HepG2 (cell line): ENCODE results near the gene ANKS6. TPM values are rescaled to one million over a fixed set of nuclear protein-coding genes. Genes with fewer than 3 reads are reported as not detected.
A peak's percentile ranks its signal among the peaks of the same experiment; 100 is the strongest.

Source experiments
- ATAC-seq: fragments of 200-7000 bp; cut with Tn5 transposase; 3 replicates; pipeline ENCODE4 v1.9.1; 2020; ENCODE audit warnings: mild to moderate bottlenecking, moderate library complexity
- BruUV-seq: library from RNA; stranded (reverse); fragments of 400-500 nt; replicated peaks from 2 replicates; lab custom pipeline; 2021; lab: Mats Ljungman, UMichigan
- CTCF ChIA-PET: fragments of 300-600 bp; formaldehyde crosslinking; extraction: SDS; loops from one replicate; lab custom pipeline; 2021; ENCODE audit warnings: low total read pairs, inconsistent platforms, low intra/inter-chr PET ratio; lab: Yijun Ruan, JAX
- POLR2A ChIA-PET: fragments of 350-600 bp; sonication (Branson Sonifier 250); formaldehyde crosslinking; loops from one replicate; lab custom pipeline; 2020; ENCODE audit warnings: antibody characterized with exemption, inconsistent platforms; lab: Yijun Ruan, JAX
- DNase-seq: peaks from one replicate; pipeline ENCODE4 v3.0.0-alpha.2; 2015; ENCODE audit warnings: low spot score
- FAIRE-seq: peaks from 3 replicates; lab custom pipeline; 2011; peaks lifted over from hg19 to GRCh38; lab: Jason Lieb, UNC
- H2AFZ ChIP-seq: one replicate; pipeline ENCODE4 v1.6.1; 2011; ENCODE audit warnings: low read length, inconsistent platforms
- H3K27ac ChIP-seq: fragments of 300-600 bp; 3 replicates; pipeline ENCODE4 v1.8.0; 2011; ENCODE audit warnings: mixed run types, mild to moderate bottlenecking, mixed read lengths, low read length, inconsistent platforms; ENCODE audit not compliant: insufficient read depth; ENCODE audit errors: extremely low read length
- H3K27me3 ChIP-seq, 2 experiments: fragments of 200-600 bp in 1 of 2; 2 replicates in 1 of 2; 3 replicates in 1 of 2; pipeline versions ENCODE4 v1.6.0 to v1.8.0; 2011; ENCODE audit warnings: low read length in 2 of 2, mild to moderate bottlenecking in 2 of 2, moderate library complexity in 2 of 2, inconsistent platforms in 1 of 2; ENCODE audit not compliant: insufficient read depth in 2 of 2, control insufficient read depth in 1 of 2
- H3K36me3 ChIP-seq, 2 experiments: fragments of 200-600 bp in 1 of 2; replicated peaks in 1 of 2; 2 replicates in 1 of 2; 3 replicates in 1 of 2; pipeline versions ENCODE4 v1.5.1 to v1.8.0; 2011; ENCODE audit warnings: low read length in 2 of 2, inconsistent platforms in 1 of 2; ENCODE audit not compliant: insufficient read depth in 2 of 2, control insufficient read depth in 1 of 2
- H3K4me1 ChIP-seq: 2 replicates; pipeline ENCODE4 v1.5.1; 2012; ENCODE audit warnings: low read length, inconsistent platforms; ENCODE audit not compliant: insufficient read depth
- H3K4me2 ChIP-seq: 2 replicates; pipeline ENCODE4 v1.6.0; 2011; ENCODE audit warnings: low read depth, low read length, inconsistent platforms
- H3K4me3 ChIP-seq, 3 experiments: fragments of 200-600 bp in 1 of 3; sonication (generic), shearing (Covaris generic) in 1 of 3; replicated peaks in 1 of 3; 2 replicates each; pipeline ENCODE4 v1.5.1; 2011 to 2016; ENCODE audit warnings: low read length in 3 of 3, inconsistent platforms in 2 of 3, low read depth in 2 of 3, mild to moderate bottlenecking in 2 of 3, control low read depth in 1 of 3, mixed read lengths in 1 of 3; ENCODE audit not compliant: insufficient read depth in 1 of 3
- H3K79me2 ChIP-seq: one replicate; pipeline ENCODE4 v1.6.1; 2011; ENCODE audit warnings: low read length, inconsistent platforms; ENCODE audit not compliant: insufficient read depth
- H3K9ac ChIP-seq: 2 replicates; pipeline ENCODE4 v1.6.0; 2011; ENCODE audit warnings: mild to moderate bottlenecking, low read depth, low read length, inconsistent platforms; ENCODE audit not compliant: insufficient read depth
- H3K9me3 ChIP-seq: 2 replicates; pipeline ENCODE4 v1.5.1; 2012; ENCODE audit warnings: mild to moderate bottlenecking, low read length
- H4K20me1 ChIP-seq: 2 replicates; pipeline ENCODE4 v1.6.0; 2011; ENCODE audit warnings: inconsistent platforms, mild to moderate bottlenecking, low read length, moderate library complexity; ENCODE audit not compliant: insufficient read depth
- EHMT2 ChIP-seq: fragments of 200-600 bp; sonication (generic); IDR thresholded peaks from 2 replicates; pipeline ENCODE4 v1.7.0; 2017; ENCODE audit warnings: antibody characterized with exemption, low read depth, low read length, borderline replicate concordance
- MIER2 ChIP-seq: IDR thresholded peaks from 2 replicates; pipeline ENCODE4 v1.6.1; 2016; ENCODE audit warnings: missing biosample characterization, missing genetic modification reagents
- PAX8 ChIP-seq: sonication (generic); formaldehyde crosslinking; IDR thresholded peaks from 2 replicates; pipeline ENCODE4 v1.8.0; 2022; ENCODE audit warnings: mild to moderate bottlenecking, missing genetic modification reagents, borderline replicate concordance
- REST ChIP-seq, 2 experiments: IDR thresholded peaks; 2 replicates each; pipeline ENCODE4 v1.6.1; 2011 to 2012; ENCODE audit warnings: low read length in 2 of 2, borderline replicate concordance in 1 of 2, low read depth in 1 of 2, mild to moderate bottlenecking in 1 of 2, moderate library complexity in 1 of 2
- RORA ChIP-seq: sonication (generic); formaldehyde crosslinking; IDR thresholded peaks from 2 replicates; pipeline ENCODE4 v1.5.0; 2020; ENCODE audit warnings: mild to moderate bottlenecking, missing genetic modification reagents, moderate library complexity
- ZNF768 ChIP-seq: sonication (generic); formaldehyde crosslinking; IDR thresholded peaks from 2 replicates; pipeline ENCODE4 v1.4.0; 2020; ENCODE audit warnings: missing genetic modification reagents
- whole genome bisulfite sequencing: methylation state at CpG from one replicate; pipeline ENCODE4 v1.1.6; 2017; ENCODE audit warnings: low lambda C conversion rate; 5-methylcytosine and 5-hydroxymethylcytosine counted together
- in situ Hi-C: cut with HindIII; loops from 2 replicates; pipeline ENCODE4 v1.10.0; 2017; ENCODE audit warnings: low pct_unique_long_range_greater_than_20kb; ENCODE audit not compliant: extremely low pct_ligation_motif_present
- intact Hi-C: fragments of 100-400 bp; cut with micrococcal nuclease; formaldehyde crosslinking; loops from one replicate; pipeline ENCODE4 v1.10.0; 2022; ENCODE audit not compliant: unreplicated experiment
- polyA plus RNA-seq, 8 experiments: library from polyadenylated mRNA; depleted of rRNA in 3 of 8; stranded (reverse) in 7 of 8; unstranded in 1 of 8; fragments of >200 nt; fragmentation: Illumina TruSeq in 4 of 8; extraction: Trizol in 4 of 8; gene quantifications; 2 replicates each; pipeline versions ENCODE4 v1.2.1 to v1.2.3, GENCODE V29; 2011 to 2016; ENCODE audit warnings: low read depth in 4 of 8, missing spikeins in 1 of 8, mixed read lengths in 1 of 8; ENCODE audit not compliant: insufficient read depth in 1 of 8
- total RNA-seq, 5 experiments: library from RNA; depleted of rRNA; stranded (reverse); fragments of >200 nt; fragmentation: Illumina TruSeq; extraction: Trizol; gene quantifications; 2 replicates each; pipeline ENCODE4 v1.2.3, GENCODE V29; 2016; ENCODE audit warnings: low read depth in 1 of 5

Gene ANKS6
- total and polyA plus RNA-seq, 2 of the 13 experiments (the other 11 are each of a cell fraction or from before 2014, with no cell fraction given): 8.8 to 10.7 TPM

- no peak for DNase-seq
- in situ Hi-C loops: loop anchor here (10.0 kb wide), 1 partner anchor 395 kb away; no protein-coding TSS in a partner anchor
- CTCF ChIA-PET: no interaction called here
- no peak overlapping the region for H3K4me3 ChIP-seq
- peak; percentile 12; the same call in 1 of the 3 replicates for ATAC-seq
- H3K9ac ChIP-seq: no peak overlapping the region
- TF ChIP-seq REST (IDR thresholded peaks at IDR 0.05; ENCODE audit: borderline replicate concordance in 1 of 2, low read depth in 1 of 2, low read length in 2 of 2) (peak; percentile 65 to 94), PAX8 (no peak), RORA (CRISPR knock-in tag) (no peak), MIER2 (CRISPR knock-in tag) (peak; percentile 93), EHMT2 (0 out of 2 replicates have a peak, but pooled peaks have one; percentile 30), ZNF768 (CRISPR knock-in tag) (0 out of 2 replicates have a peak, but pooled peaks have one; percentile 16)
- TF ChIP-seq, all 625 proteins: peak for 4
- no peaks in the 10 kb centered on the region for H3K4me1 ChIP-seq
- H3K27ac ChIP-seq: no peak overlapping the region
- H3K9me3 ChIP-seq: no peaks in the 10 kb centered on the region
- H3K79me2 ChIP-seq: no peaks in the 10 kb centered on the region
- BruUV-seq: no TSS peak
- peaks cover 2 to 45% of the 10 kb centered on the region in 2 experiments; a peak in 4 of 5 replicates for H3K27me3 ChIP-seq
- no peak for FAIRE-seq
- no peak overlapping the region for H3K4me2 ChIP-seq
- POLR2A ChIA-PET: no interaction called here
- H2AFZ ChIP-seq: no peak overlapping the region
- H4K20me1 ChIP-seq: no peaks in the 10 kb centered on the region; the same call in 1 of the 2 replicates
- 41% methylated on average over 11 of the region's 14 CpGs for WGBS
- no peaks in the 10 kb centered on the region for H3K36me3 ChIP-seq
- intact Hi-C loops: loop anchor here (2.0 kb wide), 1 partner anchor 61 kb away; no protein-coding TSS in a partner anchor
These were observed 86.1 kb downstream of the ANKS6 start for GRCh38 chr9:98709968-98710965.
